Testis (tissue), 2 donors: ENCODE results near the gene CFL1.

Experiments used
- CTCF ChIP-seq, 3 experiments: fragments of 450-650 bp in 2 of 3; fragments of 200-600 bp in 1 of 3; sonication (generic) in 1 of 3; IDR thresholded peaks; one replicate each; pipeline ENCODE4 v1.5.1; 2016 to 2019; ENCODE audit warnings: antibody characterized with exemption in 3 of 3, mild to moderate bottlenecking in 2 of 3, moderate library complexity in 1 of 3
- POLR2A ChIP-seq: fragments of 450-650 bp; IDR thresholded peaks from one replicate; pipeline ENCODE4 v1.6.1; 2017; ENCODE audit warnings: antibody characterized with exemption, mild to moderate bottlenecking, moderate library complexity

- TF ChIP-seq CTCF (IDR thresholded peaks at IDR 0.05) (no peak), POLR2A (no peak)
Measured at GRCh38 chr11:65856689-65857499, 1.1 kb downstream of the CFL1 start.
